Ectodermal cell (in vitro differentiated cells): ENCODE data around the gene LOXHD1.

ENCODE experiments used
- H3K27ac ChIP-seq: 2 replicates; pipeline ENCODE4 v1.7.0; 2013; ENCODE audit warnings: mild to moderate bottlenecking, low read depth, low read length; ENCODE audit not compliant: insufficient read depth, poor library complexity, severe bottlenecking
- H3K27me3 ChIP-seq: 2 replicates; pipeline ENCODE4 v1.7.0; 2013; ENCODE audit warnings: mild to moderate bottlenecking, low read length; ENCODE audit not compliant: insufficient read depth, control insufficient read depth, poor library complexity, severe bottlenecking
- H3K36me3 ChIP-seq: one replicate; pipeline ENCODE4 v1.7.0; 2013; ENCODE audit warnings: low read length; ENCODE audit not compliant: control insufficient read depth, insufficient read depth
- H3K4me1 ChIP-seq: one replicate; pipeline ENCODE4 v1.7.0; 2013; ENCODE audit warnings: low read length; ENCODE audit not compliant: control insufficient read depth, insufficient read depth
- H3K4me3 ChIP-seq: 2 replicates; pipeline ENCODE4 v1.7.0; 2013; ENCODE audit warnings: low read depth, low read length, control low read depth; ENCODE audit not compliant: insufficient read depth
- H3K9me3 ChIP-seq: 2 replicates; pipeline ENCODE4 v1.7.0; 2013; ENCODE audit warnings: mild to moderate bottlenecking, low read length, moderate library complexity; ENCODE audit not compliant: control insufficient read depth
- WGBS, 2 experiments: methylation state at CpG; one replicate each; pipeline ENCODE4 v1.1.7; 2013; ENCODE audit warnings: missing lambda C conversion rate in 2 of 2; 5-methylcytosine and 5-hydroxymethylcytosine counted together

LOXHD1 gene

DNA sequence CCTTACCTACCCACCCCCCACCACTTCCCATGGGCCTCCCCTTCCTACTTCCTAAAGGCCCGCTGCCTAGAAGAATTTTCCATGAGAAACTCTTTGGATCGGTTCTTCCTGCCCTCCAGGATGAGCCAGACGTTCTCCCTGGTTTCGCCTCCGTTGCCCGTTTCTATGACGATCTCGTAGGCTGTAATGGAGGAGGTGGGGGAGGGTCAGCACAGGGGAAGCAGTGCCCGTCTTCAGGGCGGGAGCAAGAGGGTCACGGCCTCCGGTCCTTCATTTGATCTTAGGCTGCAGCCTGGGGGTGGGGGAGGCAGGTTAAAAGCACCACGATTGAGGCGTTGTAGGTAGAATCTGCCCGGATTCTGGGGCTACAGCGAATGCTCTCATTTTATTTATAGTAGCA, 172.0 kb downstream of the LOXHD1 start:
- Histone ChIP-seq H3K9me3 (no peaks in the 10 kb centered on the region), H3K27me3 (no peaks in the 10 kb centered on the region), H3K4me1 (peaks cover 23% of the 10 kb centered on the region), H3K27ac (no peak overlapping the region), H3K4me3 (no peak overlapping the region), H3K36me3 (no peaks in the 10 kb centered on the region)
- 35 to 43% methylated on average over 16 of the region's 16 CpGs for WGBS, 2 experiments

DNA sequence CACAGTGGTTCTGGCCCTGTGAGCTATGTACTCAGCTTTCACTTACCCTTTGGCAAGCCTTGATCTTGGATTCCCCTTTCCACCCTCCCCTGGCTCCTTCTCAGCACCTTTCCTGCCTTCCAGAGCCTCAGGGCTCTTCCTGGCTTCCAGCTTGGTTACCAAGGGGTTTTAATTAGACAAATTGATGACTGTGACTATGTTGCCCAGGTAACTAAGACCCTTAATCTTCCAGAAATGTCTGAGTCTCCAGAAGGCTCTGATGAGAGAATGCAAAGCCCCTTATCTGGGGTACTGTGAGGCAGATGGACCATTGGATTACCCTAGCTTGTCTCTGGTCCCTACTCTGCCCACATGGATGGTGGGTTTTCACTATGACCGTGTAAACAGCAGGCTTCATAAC, 174.2 kb downstream of the LOXHD1 start:
- Histone ChIP-seq H3K27ac (no peak overlapping the region), H3K9me3 (no peaks in the 10 kb centered on the region), H3K36me3 (no peaks in the 10 kb centered on the region), H3K27me3 (no peaks in the 10 kb centered on the region), H3K4me3 (no peak overlapping the region), H3K4me1 (peaks cover 23% of the 10 kb centered on the region)
- WGBS, 2 experiments, result 89 to 94% methylated on average over 1 of the region's 1 CpG

DNA sequence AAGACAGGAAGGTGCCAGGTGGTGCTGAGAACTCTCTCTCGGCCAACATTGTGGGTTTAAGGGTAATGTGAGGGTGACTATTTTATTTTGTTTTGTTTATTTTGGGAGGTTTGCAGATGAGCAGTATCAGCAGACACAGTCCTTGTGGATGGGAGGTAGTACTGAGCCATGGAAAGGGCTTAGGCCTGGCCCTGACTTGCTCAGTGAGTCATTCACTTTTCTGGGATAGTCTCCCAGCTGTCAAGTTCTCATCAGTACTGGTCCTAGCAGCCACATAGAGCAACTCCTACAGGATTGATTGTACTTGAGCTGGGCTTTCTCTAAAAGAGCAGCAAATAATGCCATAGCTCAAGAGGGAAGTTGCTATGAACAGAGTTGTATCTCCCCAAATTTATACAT, 175.2 kb downstream of the LOXHD1 start:
- peaks cover 23% of the 10 kb centered on the region for H3K4me1 ChIP-seq
- H3K27me3 ChIP-seq, result no peaks in the 10 kb centered on the region
- 81% methylated on average over 1 of the region's 1 CpG for WGBS, 2 experiments
- no peaks in the 10 kb centered on the region for H3K9me3 ChIP-seq
- no peak overlapping the region for H3K4me3 ChIP-seq
- no peaks in the 10 kb centered on the region for H3K36me3 ChIP-seq
- H3K27ac ChIP-seq, result no peak overlapping the region

DNA sequence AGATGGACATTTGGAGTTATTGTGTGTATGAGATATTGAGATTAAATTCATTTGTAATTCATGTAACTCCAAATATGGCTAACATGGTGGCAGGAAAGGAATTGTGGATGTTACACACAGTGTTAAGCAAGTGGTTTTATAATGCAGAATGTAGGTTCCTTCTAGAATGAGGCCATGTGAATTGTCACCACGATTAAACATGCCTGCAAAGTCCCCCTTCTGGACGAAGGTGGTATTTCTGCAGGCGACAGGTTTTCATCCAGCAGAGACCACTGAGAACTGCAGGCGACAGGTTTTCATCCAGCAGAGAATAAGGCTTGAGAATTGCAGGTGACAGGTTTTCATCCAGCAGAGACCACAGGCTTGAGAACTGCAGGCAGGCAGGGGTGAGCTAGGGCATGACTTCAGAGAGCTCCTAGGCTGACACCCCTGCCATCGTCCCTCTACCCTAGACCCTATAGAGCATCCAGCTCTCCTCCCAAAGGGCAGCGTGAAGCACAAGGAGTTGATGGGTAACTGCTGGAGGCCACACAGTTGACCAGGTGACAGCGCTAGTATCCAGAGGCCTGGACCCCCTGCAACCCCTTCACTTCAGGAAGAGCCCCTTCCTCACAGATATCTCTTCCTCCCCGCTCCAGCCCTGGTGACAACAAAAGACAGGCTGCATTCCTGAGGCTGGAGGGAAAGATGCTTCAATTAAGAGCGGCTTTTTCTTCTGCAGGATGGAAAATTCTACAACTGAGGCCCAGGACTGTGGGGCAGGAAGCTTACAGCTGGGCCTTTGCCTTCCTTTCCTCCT, 175.8 kb downstream of the LOXHD1 start:
- 29 to 30% methylated on average over 9 of the region's 9 CpGs for WGBS, 2 experiments
- Histone ChIP-seq H3K36me3 (no peaks in the 10 kb centered on the region), H3K27ac (peak overlapping the region; percentile 42), H3K4me3 (no peak overlapping the region), H3K4me1 (peaks cover 23% of the 10 kb centered on the region), H3K9me3 (no peaks in the 10 kb centered on the region), H3K27me3 (no peaks in the 10 kb centered on the region)

DNA sequence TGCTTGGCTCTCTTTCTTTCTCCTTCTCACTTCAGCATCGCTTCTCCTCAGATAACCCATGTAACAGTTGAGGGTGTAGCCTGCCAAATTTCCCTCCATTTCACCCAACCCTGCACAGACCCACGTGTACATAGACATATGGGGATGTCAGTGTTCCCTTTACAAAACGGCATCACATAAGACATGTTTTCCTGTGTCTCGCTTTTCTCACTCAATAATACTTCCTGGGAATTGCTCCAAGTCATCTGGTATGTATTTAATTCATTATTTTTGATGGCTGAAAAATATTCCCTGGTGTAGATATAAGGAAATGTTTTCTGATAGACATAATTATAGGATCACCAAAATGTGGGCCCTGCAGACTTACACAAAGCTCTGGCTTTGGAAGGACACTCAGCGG, 176.8 kb downstream of the LOXHD1 start:
- peaks cover 19% of the 10 kb centered on the region for H3K4me1 ChIP-seq
- H3K4me3 ChIP-seq, result no peak overlapping the region
- no peaks in the 10 kb centered on the region for H3K36me3 ChIP-seq
- H3K27ac ChIP-seq, result no peak overlapping the region
- no peaks in the 10 kb centered on the region for H3K9me3 ChIP-seq
- H3K27me3 ChIP-seq, result no peaks in the 10 kb centered on the region
- 92 to 95% methylated on average over 5 of the region's 5 CpGs for WGBS, 2 experiments

DNA sequence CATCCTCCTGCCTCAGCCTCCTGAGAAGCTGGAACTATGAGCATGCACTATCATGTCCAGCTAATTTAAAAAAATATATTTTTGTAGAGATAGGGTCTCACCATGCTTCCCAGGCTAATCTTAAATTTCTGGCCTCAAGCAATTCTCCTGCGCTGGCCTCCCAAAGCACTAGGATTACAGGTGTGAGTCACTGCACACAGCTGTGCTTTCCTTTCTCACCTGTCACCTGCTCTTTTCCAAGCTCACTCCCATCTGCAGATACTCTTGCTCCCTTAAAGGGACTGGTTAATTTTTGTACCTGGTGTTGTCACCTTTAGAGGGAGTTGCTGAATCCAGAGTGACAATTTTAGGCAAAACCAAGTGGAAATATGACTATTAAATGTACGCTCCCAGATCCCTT, 178.2 kb downstream of the LOXHD1 start:
- WGBS, 2 experiments, result 93 to 96% methylated on average over 2 of the region's 2 CpGs
- Histone ChIP-seq H3K27ac (no peak overlapping the region), H3K27me3 (no peaks in the 10 kb centered on the region), H3K4me1 (peaks cover 13% of the 10 kb centered on the region), H3K4me3 (no peak overlapping the region), H3K9me3 (no peaks in the 10 kb centered on the region), H3K36me3 (no peaks in the 10 kb centered on the region)

DNA sequence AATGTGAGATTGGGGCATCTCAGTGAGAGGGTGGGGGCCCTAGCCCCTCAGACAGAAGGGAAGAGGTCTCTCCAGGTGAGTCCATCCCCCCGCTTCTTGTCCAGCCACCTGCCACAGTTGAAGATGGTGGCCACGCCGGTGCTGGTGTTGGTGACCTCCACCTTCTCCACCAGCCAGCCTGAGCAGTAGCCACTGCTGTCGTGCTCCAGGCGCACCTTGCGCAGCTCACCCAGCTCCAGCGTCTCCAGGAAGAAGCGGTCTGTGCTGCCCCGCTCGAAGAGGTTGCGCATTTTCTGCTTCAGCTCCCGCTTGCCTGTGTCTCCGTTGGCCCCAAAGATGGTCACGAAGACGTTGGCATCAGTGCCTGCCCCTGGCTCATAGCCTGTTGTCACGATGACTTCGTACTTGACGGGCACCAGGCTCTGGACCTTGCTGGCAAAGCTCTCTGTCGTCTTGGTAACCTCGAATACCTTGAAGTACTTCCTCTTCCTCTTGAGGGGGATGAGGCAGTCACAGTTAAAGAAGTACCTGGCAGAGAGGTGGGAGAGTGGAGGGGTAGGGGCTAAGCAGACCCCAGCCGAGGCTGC, 179.5 kb downstream of the LOXHD1 start:
- no peaks in the 10 kb centered on the region for H3K36me3 ChIP-seq
- H3K27ac ChIP-seq, result no peak overlapping the region
- H3K4me3 ChIP-seq, result no peak overlapping the region
- H3K27me3 ChIP-seq, result no peaks in the 10 kb centered on the region
- peaks cover 13% of the 10 kb centered on the region for H3K4me1 ChIP-seq
- H3K9me3 ChIP-seq, result no peaks in the 10 kb centered on the region
- WGBS, 2 experiments, result 91 to 93% methylated on average over 21 of the region's 21 CpGs

DNA sequence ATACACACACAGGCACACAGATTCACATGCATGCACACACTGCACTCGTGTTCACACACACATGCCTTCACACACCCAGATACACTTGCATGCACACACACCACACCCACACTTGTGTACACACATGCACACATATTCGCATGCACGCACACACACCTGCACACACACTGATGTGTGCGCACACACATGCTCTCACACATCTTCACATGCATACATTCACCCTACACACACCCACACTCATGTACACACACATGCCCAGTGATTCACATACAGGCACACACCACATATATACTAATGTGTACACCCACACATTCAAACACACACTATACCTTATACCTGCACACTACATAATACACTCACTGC, 181.6 kb downstream of the LOXHD1 start:
- Histone ChIP-seq H3K4me1 (no peaks in the 10 kb centered on the region), H3K27ac (no peak overlapping the region), H3K36me3 (no peaks in the 10 kb centered on the region), H3K27me3 (no peaks in the 10 kb centered on the region), H3K4me3 (no peak overlapping the region), H3K9me3 (no peaks in the 10 kb centered on the region)
- WGBS, 2 experiments, result 87 to 95% methylated on average over 4 of the region's 4 CpGs

DNA sequence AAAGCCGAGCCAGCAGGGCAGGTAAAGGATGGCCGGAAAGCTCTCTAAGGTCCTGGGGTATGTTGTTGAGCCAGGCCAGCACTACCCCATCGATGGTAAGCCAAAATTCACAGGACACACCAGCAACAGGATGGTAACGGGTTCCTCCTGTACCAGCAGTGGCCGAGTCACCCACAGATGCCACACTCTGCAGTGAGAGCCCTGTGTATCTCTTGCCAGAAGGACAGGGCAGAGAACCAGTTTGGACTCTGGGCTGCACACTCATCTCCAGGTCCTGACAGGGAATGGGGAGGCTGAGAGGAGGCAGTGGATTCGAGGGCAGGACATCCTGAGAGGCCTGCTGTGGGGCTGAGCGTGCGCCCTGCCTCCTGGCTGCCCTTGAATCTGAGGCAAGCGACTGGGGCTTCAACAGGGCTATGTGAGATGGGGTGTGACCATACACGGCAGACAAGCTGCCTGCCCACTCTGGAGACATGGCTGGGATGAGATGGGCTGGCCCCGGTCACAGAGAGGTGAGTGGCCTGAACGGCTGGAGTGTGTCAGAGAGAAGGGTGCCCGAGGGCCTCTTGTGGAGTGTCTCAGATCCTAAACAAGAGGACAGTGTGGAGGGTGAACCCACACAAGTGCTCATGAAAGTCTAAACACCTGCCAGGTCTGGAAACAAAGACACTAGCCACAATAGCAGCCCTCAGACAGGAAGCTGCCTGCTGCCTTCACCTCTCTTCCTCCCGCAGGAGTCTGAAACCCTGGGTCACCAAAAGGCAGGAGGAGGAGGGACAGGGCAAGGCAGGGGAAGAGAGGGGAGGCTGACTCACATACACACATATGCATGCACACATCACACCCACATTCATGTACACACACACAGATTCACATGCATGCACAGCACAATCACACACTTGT, 182.3 kb downstream of the LOXHD1 start:
- Histone ChIP-seq H3K4me1 (peaks cover under 1% of the 10 kb centered on the region), H3K27me3 (no peaks in the 10 kb centered on the region), H3K4me3 (no peak overlapping the region), H3K9me3 (no peaks in the 10 kb centered on the region), H3K36me3 (no peaks in the 10 kb centered on the region), H3K27ac (no peak overlapping the region)
- 81 to 82% methylated on average over 14 of the region's 14 CpGs for WGBS, 2 experiments
